Lower lobe of right lung (tissue), 2 donors: ENCODE data around the gene MAP3K13. TPM values are rescaled to one million over a fixed set of nuclear protein-coding genes. Genes with fewer than 3 reads are reported as not detected.
A peak's percentile ranks its signal among the peaks of the same experiment; 100 is the strongest.

Experiments used
- ATAC-seq, 2 donors: fragments of 200-7000 bp; cut with Tn5 transposase; one replicate each; pipeline ENCODE4 v1.9.1; 2020 to 2022; ENCODE audit warnings: mild to moderate bottlenecking in 2 of 2, moderate library complexity in 2 of 2
- DNase-seq: peaks from one replicate; pipeline ENCODE4 v3.0.0-alpha.2; 2020
- H3K27ac ChIP-seq: fragments of 200-600 bp; one replicate; pipeline ENCODE4 v1.8.0; 2022
- H3K27me3 ChIP-seq: fragments of 200-600 bp; one replicate; pipeline ENCODE4 v1.8.0; 2022; ENCODE audit warnings: low read depth
- H3K36me3 ChIP-seq: fragments of 200-600 bp; one replicate; pipeline ENCODE4 v1.8.0; 2022; ENCODE audit warnings: mild to moderate bottlenecking
- H3K4me1 ChIP-seq: fragments of 200-600 bp; one replicate; pipeline ENCODE4 v1.8.0; 2022
- H3K4me3 ChIP-seq: fragments of 200-600 bp; one replicate; pipeline ENCODE4 v1.8.0; 2022; ENCODE audit warnings: mild to moderate bottlenecking
- H3K9me3 ChIP-seq: fragments of 200-600 bp; one replicate; pipeline ENCODE4 v1.8.0; 2022
- CTCF ChIP-seq: fragments of 200-600 bp; IDR thresholded peaks from one replicate; pipeline ENCODE4 v1.8.0; 2022; ENCODE audit warnings: antibody characterized with exemption, mild to moderate bottlenecking
- intact Hi-C: fragments of 100-400 bp; cut with DNase I; formaldehyde crosslinking; loops from one replicate; pipeline ENCODE4 v1.11.0; 2022
- total RNA-seq: library from RNA; stranded (reverse); fragmentation: NEBNext Ultra II Directional; extraction: Animal tissue kit (Norgen Biotek cat#: 25700); gene quantifications from one replicate; pipeline ENCODE4 v1.2.1, GENCODE V29; 2021
- donor health status: DM: no; HTN: yes; CAD: no; lungs with severe emphysema.

Gene MAP3K13
- total RNA-seq, 1 donor from 2014 or later: 35.4 TPM

GRCh38 chr3:185421577-185422232, 58.8 kb downstream of the MAP3K13 start:
- Histone ChIP-seq H3K27ac (no peak overlapping the region), H3K36me3 (no peaks in the 10 kb centered on the region), H3K9me3 (no peaks in the 10 kb centered on the region), H3K27me3 (no peaks in the 10 kb centered on the region), H3K4me3 (no peak overlapping the region), H3K4me1 (peaks cover 19% of the 10 kb centered on the region)
- TF ChIP-seq CTCF: no peak
- intact Hi-C loops: no loop called here
- ATAC-seq: no peak
- DNase-seq: no peak

GRCh38 chr3:185422677-185423076, 59.7 kb downstream of the MAP3K13 start:
- Histone ChIP-seq H3K9me3 (no peaks in the 10 kb centered on the region), H3K4me1 (peaks cover 19% of the 10 kb centered on the region), H3K27me3 (no peaks in the 10 kb centered on the region), H3K27ac (no peak overlapping the region), H3K36me3 (no peaks in the 10 kb centered on the region), H3K4me3 (no peak overlapping the region)
- intact Hi-C loops: no loop called here
- no peak for TF ChIP-seq CTCF
- no peak for ATAC-seq
- no peak for DNase-seq

GRCh38 chr3:185423178-185423577, 60.2 kb downstream of the MAP3K13 start:
- H3K9me3 ChIP-seq: no peaks in the 10 kb centered on the region
- H3K4me1 ChIP-seq: peaks cover 19% of the 10 kb centered on the region
- no peak for DNase-seq
- no peak for TF ChIP-seq CTCF
- no peak overlapping the region for H3K4me3 ChIP-seq
- intact Hi-C loops: no loop called here
- ATAC-seq: peak; percentile 47 to 55
- H3K27me3 ChIP-seq: no peaks in the 10 kb centered on the region
- no peak overlapping the region for H3K27ac ChIP-seq
- no peaks in the 10 kb centered on the region for H3K36me3 ChIP-seq

- DNase-seq (no peak), ATAC-seq (no peak)
- no peaks in the 10 kb centered on the region for H3K27me3 ChIP-seq
- no peak overlapping the region for H3K27ac ChIP-seq
- intact Hi-C loops: no loop called here
- no peak for TF ChIP-seq CTCF
- no peaks in the 10 kb centered on the region for H3K36me3 ChIP-seq
- peaks cover 19% of the 10 kb centered on the region for H3K4me1 ChIP-seq
- H3K4me3 ChIP-seq: no peak overlapping the region
- no peaks in the 10 kb centered on the region for H3K9me3 ChIP-seq
These were observed 61.5 kb downstream of the MAP3K13 start for GRCh38 chr3:185424435-185424834.

GRCh38 chr3:185430375-185430774, 67.4 kb downstream of the MAP3K13 start:
- no peak overlapping the region for H3K4me3 ChIP-seq
- H3K27me3 ChIP-seq: no peaks in the 10 kb centered on the region
- intact Hi-C loops: no loop called here
- H3K36me3 ChIP-seq: peaks cover 4% of the 10 kb centered on the region
- TF ChIP-seq CTCF: no peak
- no peaks in the 10 kb centered on the region for H3K4me1 ChIP-seq
- DNase-seq (no peak), ATAC-seq (no peak)
- H3K27ac ChIP-seq: no peak overlapping the region
- no peaks in the 10 kb centered on the region for H3K9me3 ChIP-seq
